ENCODE data around the gene ZNF415.

DNA sequence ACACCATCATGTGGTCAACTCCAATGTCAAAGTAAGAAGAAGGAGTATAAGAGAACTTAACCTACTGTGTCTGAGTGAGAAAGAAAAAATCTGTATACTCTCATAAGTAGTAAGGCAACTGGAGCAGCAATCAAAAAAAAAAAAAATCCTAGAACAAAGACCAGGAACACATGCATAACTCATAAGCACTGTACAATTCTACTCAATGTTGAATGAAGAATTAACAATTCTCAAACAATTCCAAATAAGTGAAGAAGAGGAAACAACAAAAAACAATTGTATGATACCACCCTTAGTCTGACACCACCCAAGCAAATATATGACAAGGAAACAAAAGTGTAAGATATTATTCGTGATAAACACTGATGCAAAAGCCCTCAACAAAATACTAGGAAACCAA lies 54.0 kb downstream of the ZNF415 start:
- no peak for TF ChIP-seq NRF1 (conservative IDR thresholded peaks at IDR 0.05 in 1 of 2, IDR thresholded peaks at IDR 0.05 in 1 of 2)
- TF ChIP-seq, protein P1, sequence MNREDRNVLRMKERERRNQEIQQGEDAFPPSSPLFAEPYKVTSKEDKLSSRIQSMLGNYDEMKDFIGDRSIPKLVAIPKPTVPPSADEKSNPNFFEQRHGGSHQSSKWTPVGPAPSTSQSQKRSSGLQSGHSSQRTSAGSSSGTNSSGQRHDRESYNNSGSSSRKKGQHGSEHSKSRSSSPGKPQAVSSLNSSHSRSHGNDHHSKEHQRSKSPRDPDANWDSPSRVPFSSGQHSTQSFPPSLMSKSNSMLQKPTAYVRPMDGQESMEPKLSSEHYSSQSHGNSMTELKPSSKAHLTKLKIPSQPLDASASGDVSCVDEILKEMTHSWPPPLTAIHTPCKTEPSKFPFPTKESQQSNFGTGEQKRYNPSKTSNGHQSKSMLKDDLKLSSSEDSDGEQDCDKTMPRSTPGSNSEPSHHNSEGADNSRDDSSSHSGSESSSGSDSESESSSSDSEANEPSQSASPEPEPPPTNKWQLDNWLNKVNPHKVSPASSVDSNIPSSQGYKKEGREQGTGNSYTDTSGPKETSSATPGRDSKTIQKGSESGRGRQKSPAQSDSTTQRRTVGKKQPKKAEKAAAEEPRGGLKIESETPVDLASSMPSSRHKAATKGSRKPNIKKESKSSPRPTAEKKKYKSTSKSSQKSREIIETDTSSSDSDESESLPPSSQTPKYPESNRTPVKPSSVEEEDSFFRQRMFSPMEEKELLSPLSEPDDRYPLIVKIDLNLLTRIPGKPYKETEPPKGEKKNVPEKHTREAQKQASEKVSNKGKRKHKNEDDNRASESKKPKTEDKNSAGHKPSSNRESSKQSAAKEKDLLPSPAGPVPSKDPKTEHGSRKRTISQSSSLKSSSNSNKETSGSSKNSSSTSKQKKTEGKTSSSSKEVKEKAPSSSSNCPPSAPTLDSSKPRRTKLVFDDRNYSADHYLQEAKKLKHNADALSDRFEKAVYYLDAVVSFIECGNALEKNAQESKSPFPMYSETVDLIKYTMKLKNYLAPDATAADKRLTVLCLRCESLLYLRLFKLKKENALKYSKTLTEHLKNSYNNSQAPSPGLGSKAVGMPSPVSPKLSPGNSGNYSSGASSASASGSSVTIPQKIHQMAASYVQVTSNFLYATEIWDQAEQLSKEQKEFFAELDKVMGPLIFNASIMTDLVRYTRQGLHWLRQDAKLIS (CRISPR knock-in tag; IDR thresholded peaks at IDR 0.05): no peak
- no peak for TF ChIP-seq RNF2 (IDR thresholded peaks at IDR 0.05)

Data from K562 (cell line).